OCI-LY1 (cell line): ENCODE data around the gene AGAP1.

Experiments used
- EZH2 ChIP-seq: fragments of 200-600 bp; sonication (generic), shearing (Covaris generic); IDR thresholded peaks from 2 replicates; pipeline ENCODE4 v1.8.0; 2017; ENCODE audit warnings: borderline replicate concordance, mixed run types, mild to moderate bottlenecking, antibody characterized with exemption, low read length, moderate library complexity, mixed read lengths
- TF ChIP-seq, protein P1 (sequence below): fragments of 200-600 bp; sonication (generic), shearing (Covaris generic); IDR thresholded peaks from 2 replicates; pipeline ENCODE4 v1.5.1; 2017; ENCODE audit warnings: mild to moderate bottlenecking, antibody characterized with exemption, low read length, moderate library complexity, mixed read lengths

DNA sequence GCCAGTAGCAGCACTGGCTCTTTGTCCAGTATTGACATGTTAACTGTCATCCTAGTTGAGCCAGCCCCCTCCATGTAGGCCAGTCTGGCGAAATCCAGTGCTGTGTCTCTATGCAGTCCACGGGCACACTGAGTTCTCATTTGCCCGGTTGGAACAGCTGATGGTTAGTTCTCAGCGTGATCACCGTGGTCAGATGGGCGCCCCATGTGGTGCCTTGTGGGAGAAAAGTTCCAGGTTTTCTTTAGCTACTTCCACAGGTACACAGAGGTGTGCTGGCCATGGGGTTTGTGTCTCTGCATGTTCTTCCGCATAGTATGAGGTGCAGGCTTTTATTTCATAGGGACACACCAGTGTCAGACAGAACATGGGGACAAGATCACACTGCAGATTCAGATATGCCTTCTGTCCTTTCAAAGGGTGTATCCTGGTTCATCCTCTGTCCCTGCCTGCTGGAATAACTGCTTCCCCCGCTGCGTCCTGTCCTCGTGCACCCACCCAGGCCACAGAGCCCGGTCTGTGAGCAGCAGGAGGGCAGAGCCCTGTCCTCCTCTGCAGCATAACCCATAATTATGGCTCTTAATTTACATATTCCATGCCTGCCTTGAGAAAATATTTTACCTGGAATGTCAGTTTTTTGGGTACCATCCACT lies 340.3 kb downstream of the AGAP1 start:
- TF ChIP-seq, protein P1, sequence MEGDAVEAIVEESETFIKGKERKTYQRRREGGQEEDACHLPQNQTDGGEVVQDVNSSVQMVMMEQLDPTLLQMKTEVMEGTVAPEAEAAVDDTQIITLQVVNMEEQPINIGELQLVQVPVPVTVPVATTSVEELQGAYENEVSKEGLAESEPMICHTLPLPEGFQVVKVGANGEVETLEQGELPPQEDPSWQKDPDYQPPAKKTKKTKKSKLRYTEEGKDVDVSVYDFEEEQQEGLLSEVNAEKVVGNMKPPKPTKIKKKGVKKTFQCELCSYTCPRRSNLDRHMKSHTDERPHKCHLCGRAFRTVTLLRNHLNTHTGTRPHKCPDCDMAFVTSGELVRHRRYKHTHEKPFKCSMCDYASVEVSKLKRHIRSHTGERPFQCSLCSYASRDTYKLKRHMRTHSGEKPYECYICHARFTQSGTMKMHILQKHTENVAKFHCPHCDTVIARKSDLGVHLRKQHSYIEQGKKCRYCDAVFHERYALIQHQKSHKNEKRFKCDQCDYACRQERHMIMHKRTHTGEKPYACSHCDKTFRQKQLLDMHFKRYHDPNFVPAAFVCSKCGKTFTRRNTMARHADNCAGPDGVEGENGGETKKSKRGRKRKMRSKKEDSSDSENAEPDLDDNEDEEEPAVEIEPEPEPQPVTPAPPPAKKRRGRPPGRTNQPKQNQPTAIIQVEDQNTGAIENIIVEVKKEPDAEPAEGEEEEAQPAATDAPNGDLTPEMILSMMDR = no peak
- TF ChIP-seq EZH2 = no peak
